RWPE1 (cell line): Measurements from ENCODE around the gene DBF4B.

Experiments
- CTCF ChIA-PET: fragments of 350-600 bp; sonication (Branson Sonifier 250); formaldehyde crosslinking; extraction: SDS; loops from one replicate; lab custom pipeline; 2021; lab: Yijun Ruan, JAX
- POLR2A ChIA-PET: fragments of 400-600 bp; formaldehyde crosslinking; extraction: SDS; loops from one replicate; lab custom pipeline; 2020; ENCODE audit warnings: antibody characterized with exemption; ENCODE audit not compliant: low non-redundant PET; lab: Yijun Ruan, JAX
- DNase-seq: peaks from one replicate; pipeline ENCODE4 v3.0.0; 2012; ENCODE audit warnings: low spot score
- H3K27ac ChIP-seq: fragments of 450-650 bp; 2 replicates; pipeline ENCODE4 v1.5.1; 2017
- TF ChIP-seq, protein P1 (sequence below): fragments of 450-650 bp; conservative IDR thresholded peaks from 2 replicates; pipeline ENCODE4 v1.5.1; 2017; ENCODE audit warnings: low read depth, mild to moderate bottlenecking

The DBF4B gene

GRCh38 chr17:44794851-44795413 lies 86.5 kb downstream of the DBF4B start:
- ChIA-PET CTCF (interaction anchor here (0.6 to 1.8 kb wide), 2 partner anchors 8 to 15 kb away, joined by 4 to 8 read pairs; no protein-coding TSS in a partner anchor), POLR2A (no interaction called here)
- TF ChIP-seq, protein P1, sequence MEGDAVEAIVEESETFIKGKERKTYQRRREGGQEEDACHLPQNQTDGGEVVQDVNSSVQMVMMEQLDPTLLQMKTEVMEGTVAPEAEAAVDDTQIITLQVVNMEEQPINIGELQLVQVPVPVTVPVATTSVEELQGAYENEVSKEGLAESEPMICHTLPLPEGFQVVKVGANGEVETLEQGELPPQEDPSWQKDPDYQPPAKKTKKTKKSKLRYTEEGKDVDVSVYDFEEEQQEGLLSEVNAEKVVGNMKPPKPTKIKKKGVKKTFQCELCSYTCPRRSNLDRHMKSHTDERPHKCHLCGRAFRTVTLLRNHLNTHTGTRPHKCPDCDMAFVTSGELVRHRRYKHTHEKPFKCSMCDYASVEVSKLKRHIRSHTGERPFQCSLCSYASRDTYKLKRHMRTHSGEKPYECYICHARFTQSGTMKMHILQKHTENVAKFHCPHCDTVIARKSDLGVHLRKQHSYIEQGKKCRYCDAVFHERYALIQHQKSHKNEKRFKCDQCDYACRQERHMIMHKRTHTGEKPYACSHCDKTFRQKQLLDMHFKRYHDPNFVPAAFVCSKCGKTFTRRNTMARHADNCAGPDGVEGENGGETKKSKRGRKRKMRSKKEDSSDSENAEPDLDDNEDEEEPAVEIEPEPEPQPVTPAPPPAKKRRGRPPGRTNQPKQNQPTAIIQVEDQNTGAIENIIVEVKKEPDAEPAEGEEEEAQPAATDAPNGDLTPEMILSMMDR: no peak
- peak; percentile 33 for DNase-seq
- H3K27ac ChIP-seq: peak overlapping the region; percentile 67

DNA sequence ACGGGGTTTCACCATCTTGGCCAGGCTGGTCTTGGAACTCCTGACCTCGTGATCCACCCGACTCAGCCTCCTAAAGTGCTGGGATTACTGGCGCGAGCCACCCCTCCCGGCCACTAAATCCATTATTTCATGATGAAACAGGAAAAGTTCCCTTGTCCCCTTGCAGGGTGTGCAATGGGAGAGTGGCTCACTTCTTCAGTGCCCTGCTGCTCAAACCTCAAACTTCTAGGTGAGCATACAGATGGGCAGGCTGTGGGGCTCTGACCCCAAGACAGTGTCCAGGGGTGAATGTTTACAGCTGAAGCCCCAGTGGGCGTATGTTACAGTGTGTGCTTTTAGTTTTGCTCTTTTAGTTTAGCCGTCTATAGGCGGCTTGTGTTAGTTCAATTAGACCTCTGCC lies 87.0 kb downstream of the DBF4B start:
- ChIA-PET CTCF (interaction anchor here (1.8 kb wide), 1 partner anchor 16 kb away, joined by 8 read pairs; no protein-coding TSS in a partner anchor), POLR2A (no interaction called here)
- no peak for DNase-seq
- TF ChIP-seq, protein P1: no peak
- peak overlapping the region; percentile 67 for H3K27ac ChIP-seq

DNA sequence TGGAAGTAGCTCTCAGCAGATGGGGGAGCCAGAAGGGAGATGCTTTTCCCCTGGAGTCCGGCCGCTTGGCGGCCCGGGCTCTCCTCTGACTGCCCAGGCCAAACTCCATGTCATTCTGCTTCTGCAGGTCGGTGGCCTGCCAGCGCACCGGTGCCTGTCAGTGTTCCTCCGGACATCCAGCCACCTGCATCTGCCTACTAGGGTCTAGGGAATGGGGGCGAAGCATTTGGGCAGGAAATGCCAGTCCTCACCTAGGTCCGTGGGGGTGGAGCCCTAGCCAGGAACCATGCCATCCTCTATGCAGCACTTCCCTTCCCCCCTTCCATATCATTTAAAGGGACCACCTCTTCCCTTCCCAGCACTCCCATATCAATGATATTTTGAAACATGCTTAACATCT lies 87.5 kb downstream of the DBF4B start:
- TF ChIP-seq, protein P1: no peak
- DNase-seq: no peak
- ChIA-PET CTCF (no interaction called here), POLR2A (no interaction called here)
- H3K27ac ChIP-seq: peak overlapping the region; percentile 67

DNA sequence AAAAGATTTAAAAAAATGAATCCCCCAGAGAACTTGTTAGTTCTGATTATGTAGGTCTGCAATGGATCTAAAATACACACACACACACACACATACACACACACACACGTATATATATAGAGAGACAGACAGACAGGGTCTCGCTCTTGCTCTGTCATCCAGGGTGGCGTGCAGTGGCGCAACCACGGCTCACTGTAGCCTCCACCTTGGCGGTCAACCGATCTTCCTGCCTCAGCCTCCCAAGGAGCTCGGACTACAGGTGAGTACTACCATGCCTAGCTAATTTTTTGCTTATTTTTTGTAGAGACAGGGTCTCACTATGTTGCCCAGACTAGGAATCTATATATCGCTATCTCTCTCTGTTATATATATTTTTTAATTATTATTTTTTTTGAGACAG lies 88.3 kb downstream of the DBF4B start:
- H3K27ac ChIP-seq: no peak overlapping the region
- DNase-seq: no peak
- TF ChIP-seq, protein P1: no peak
- CTCF ChIA-PET: interaction anchor here (0.6 to 1.8 kb wide), 4 partner anchors 18 to 429 kb away, joined by 3 to 10 read pairs (median 3); no protein-coding TSS in a partner anchor
- POLR2A ChIA-PET: no interaction called here

GRCh38 chr17:44797802-44798201 lies 89.3 kb downstream of the DBF4B start:
- DNase-seq: no peak
- no peak overlapping the region for H3K27ac ChIP-seq
- CTCF ChIA-PET: interaction anchor here (0.6 to 1.8 kb wide), 3 partner anchors 19 to 209 kb away, joined by 3 to 10 read pairs (median 4); no protein-coding TSS in a partner anchor

DNA sequence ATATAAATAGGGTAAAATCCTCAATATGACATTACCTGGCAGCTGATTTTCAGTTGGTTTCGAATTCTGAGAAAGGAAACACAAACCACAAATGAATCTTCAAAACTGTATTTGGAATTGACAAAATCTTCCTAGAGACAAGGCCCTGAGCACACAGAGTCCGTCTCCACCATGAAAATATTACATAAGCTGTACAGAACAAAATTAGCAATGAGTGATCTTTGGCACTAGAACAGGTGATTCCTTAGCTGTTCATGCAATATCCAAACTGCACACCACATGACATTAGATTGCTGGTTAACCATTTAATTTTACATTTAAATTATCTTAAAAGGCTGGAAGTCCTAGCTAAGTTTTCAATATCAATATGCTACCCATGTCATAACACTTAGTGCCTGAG lies 89.9 kb downstream of the DBF4B start:
- ChIA-PET POLR2A (no interaction called here), CTCF (interaction anchor here (0.6 to 1.8 kb wide), 3 partner anchors 19 to 1062 kb away, joined by 3 to 10 read pairs (median 4); no protein-coding TSS in a partner anchor)
- no peak overlapping the region for H3K27ac ChIP-seq
- no peak for DNase-seq
- TF ChIP-seq, protein P1: no peak

More at GRCh38 chr17:44797802-44798201, 89.3 kb downstream of the DBF4B start:
- POLR2A ChIA-PET: no interaction called here
- TF ChIP-seq, protein P1: no peak
